Tibial artery (tissue), 4 donors: Measurements from ENCODE around the gene LCOR.
A peak's percentile ranks its signal among the peaks of the same experiment; 100 is the strongest.

ENCODE experiments used
- DNase-seq, 2 donors: peaks; one replicate each; pipeline ENCODE4 v3.0.0-alpha.2; 2019
- H3K27ac ChIP-seq, 2 donors: fragments of 200-600 bp; sonication (generic) in 1 of 2; 1 replicate in 1 of 2; 2 replicates in 1 of 2; pipeline ENCODE4 v1.5.1; 2018 to 2019; ENCODE audit warnings: mild to moderate bottlenecking in 1 of 2
- H3K27me3 ChIP-seq, 2 donors: fragments of 200-600 bp; sonication (generic) in 1 of 2; one replicate each; pipeline versions ENCODE4 v1.5.1 to v1.6.0; 2016 to 2019
- H3K36me3 ChIP-seq, 3 donors: fragments of 200-600 bp; sonication (generic) in 2 of 3; one replicate each; pipeline ENCODE4 v1.5.1; 2016 to 2019; ENCODE audit warnings: mild to moderate bottlenecking in 2 of 3
- H3K4me1 ChIP-seq, 4 donors: fragments of 200-600 bp; sonication (generic) in 2 of 4; 1 replicate in 3 of 4; 2 replicates in 1 of 4; pipeline ENCODE4 v1.5.1; 2016 to 2019
- H3K4me3 ChIP-seq, 2 donors: fragments of 200-600 bp; sonication (generic) in 1 of 2; 1 replicate in 1 of 2; 2 replicates in 1 of 2; pipeline ENCODE4 v1.5.1; 2018 to 2019; ENCODE audit warnings: mild to moderate bottlenecking in 2 of 2
- H3K9me3 ChIP-seq, 3 donors: fragments of 200-600 bp; sonication (generic) in 1 of 3; one replicate each; pipeline ENCODE4 v1.5.1; 2016 to 2019
- intact Hi-C: fragments of 100-400 bp; cut with DNase I; formaldehyde crosslinking; loops from one replicate; pipeline ENCODE4 v1.15.0; 2023; ENCODE audit warnings: low total_unique reads
- TF ChIP-seq, protein P1 (sequence below), 2 experiments: fragments of 200-600 bp in 1 of 2; fragments of 450-650 bp in 1 of 2; IDR thresholded peaks; one replicate each; pipeline ENCODE4 v1.5.1; 2017 to 2019; ENCODE audit warnings: antibody characterized with exemption in 2 of 2, mild to moderate bottlenecking in 1 of 2, moderate library complexity in 1 of 2

The LCOR gene

DNA sequence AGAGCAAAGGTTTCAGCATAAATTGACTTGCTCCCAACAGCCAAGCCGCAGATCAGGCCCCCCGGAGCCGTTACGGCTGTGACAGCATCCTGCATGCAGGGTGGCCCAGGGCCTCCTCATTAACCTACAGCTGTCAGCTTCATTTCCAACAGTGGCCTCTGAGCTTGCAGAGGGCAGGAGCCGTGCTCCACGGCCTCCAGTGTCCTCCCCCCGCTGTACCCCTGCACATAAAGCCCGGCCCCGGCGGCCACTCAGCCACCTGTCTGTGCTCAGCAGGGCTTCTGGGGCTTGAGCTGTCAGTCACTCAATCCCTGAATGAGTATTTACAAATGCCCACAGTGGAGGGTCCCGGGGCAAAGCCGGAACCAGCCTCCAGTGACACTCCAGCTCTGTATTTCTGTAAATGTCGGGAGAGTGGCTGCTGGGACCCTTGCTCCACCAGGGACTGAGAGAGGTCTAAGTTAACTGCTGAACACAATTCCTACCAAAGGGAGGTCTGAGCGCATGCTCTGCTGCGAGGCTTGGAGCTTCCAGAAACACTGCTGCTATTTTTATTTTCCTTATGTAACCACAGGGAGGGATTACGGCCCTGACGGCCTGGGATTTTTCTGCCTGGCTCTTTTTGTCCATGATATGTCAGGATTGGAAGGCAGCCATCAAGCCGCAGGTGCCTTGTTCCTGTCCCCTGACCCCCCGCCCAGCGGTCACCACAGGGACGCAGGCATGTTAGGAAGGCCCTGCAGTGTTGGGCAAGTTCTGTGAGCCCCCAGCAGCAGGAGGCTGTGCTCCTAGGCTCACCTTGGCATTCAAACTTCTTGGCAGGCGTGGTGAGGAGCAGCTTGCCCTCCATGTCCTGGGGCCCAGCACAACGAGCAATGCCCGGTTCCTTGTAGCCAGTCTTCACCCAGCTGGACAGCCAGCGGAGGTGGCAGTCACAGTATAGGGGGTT lies 188.6 kb downstream of the LCOR start:
- Histone ChIP-seq H3K36me3 (no peaks in the 10 kb centered on the region), H3K4me1 (peaks cover 0 to 37% (median 28%) of the 10 kb centered on the region in 4 donors), H3K9me3 (no peaks in the 10 kb centered on the region), H3K27ac (peak overlapping the region; percentile 71), H3K27me3 (no peaks in the 10 kb centered on the region), H3K4me3 (no peak overlapping the region)
- intact Hi-C loops: loop anchor here (10.0 kb wide), 1 partner anchor 196 kb away; no protein-coding TSS in a partner anchor
- TF ChIP-seq, protein P1, sequence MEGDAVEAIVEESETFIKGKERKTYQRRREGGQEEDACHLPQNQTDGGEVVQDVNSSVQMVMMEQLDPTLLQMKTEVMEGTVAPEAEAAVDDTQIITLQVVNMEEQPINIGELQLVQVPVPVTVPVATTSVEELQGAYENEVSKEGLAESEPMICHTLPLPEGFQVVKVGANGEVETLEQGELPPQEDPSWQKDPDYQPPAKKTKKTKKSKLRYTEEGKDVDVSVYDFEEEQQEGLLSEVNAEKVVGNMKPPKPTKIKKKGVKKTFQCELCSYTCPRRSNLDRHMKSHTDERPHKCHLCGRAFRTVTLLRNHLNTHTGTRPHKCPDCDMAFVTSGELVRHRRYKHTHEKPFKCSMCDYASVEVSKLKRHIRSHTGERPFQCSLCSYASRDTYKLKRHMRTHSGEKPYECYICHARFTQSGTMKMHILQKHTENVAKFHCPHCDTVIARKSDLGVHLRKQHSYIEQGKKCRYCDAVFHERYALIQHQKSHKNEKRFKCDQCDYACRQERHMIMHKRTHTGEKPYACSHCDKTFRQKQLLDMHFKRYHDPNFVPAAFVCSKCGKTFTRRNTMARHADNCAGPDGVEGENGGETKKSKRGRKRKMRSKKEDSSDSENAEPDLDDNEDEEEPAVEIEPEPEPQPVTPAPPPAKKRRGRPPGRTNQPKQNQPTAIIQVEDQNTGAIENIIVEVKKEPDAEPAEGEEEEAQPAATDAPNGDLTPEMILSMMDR (IDR thresholded peaks at IDR 0.05): no peak
- DNase-seq: peak in 1 of 2 donors; percentile 68

DNA sequence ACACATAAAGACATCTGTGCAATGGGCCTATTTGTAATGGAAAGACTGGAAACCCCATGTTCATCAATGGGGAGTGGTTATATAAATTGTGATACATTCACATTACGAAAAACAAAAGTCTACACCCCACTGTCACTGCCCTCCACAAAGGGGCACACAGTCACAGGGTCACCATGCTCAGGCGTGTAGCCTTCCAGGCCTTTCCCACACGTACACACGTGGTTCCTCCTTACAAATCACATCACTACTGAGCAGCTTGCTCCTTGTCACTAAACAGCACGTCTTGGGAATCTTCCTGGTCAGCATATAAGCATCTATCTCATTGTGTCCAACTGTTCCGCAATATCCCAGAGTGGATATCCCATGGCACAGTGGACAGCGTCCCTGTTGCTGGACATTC lies 190.5 kb downstream of the LCOR start:
- no peak overlapping the region for H3K27ac ChIP-seq
- no peaks in the 10 kb centered on the region for H3K36me3 ChIP-seq
- intact Hi-C loops: loop anchor here (10.0 kb wide), 1 partner anchor 198 kb away; no protein-coding TSS in a partner anchor
- DNase-seq: peak in 1 of 2 donors; percentile 45
- TF ChIP-seq, protein P1 (IDR thresholded peaks at IDR 0.05): no peak
- peaks cover 0 to 37% (median 28%) of the 10 kb centered on the region in 4 donors for H3K4me1 ChIP-seq
- H3K4me3 ChIP-seq: no peak overlapping the region
- H3K9me3 ChIP-seq: no peaks in the 10 kb centered on the region
- no peaks in the 10 kb centered on the region for H3K27me3 ChIP-seq

DNA sequence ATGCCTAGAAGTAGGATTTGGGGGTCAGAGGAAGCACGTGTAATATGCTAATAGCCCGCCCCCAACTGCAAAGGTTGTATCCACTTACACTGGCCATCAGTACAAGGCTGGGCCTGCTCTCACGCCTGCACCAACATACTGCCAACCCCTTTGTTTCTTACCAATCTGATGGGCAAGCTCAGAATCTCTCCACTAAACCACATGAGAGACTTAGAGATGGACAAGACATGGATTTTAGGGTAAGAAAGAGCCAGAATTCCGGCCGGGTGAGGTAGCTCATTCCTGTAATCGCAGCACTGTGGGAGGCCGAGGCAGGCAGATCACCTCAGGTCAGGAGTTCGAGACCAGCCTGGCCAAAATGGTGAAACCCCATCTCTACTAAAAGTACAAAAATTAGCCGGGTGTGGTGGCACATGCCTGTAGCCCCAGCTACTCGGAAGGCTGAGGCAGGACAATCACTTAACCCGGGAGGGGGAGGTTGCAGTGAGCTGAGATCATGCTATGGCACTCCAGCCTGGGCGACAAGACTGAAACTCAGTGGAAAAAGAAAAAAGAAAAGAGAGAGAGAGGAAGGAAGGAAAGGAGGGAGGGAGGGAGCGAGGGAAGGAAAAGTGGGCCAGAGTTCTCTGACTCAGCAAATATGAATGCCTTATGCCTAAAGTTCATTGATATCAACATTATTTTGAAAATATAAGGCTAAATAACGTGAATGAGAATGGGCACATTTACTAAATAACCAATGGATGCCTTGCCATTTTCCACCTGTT lies 191.5 kb downstream of the LCOR start:
- Histone ChIP-seq H3K4me1 (peaks cover 0 to 37% (median 28%) of the 10 kb centered on the region in 4 donors), H3K36me3 (no peaks in the 10 kb centered on the region), H3K4me3 (no peak overlapping the region), H3K9me3 (no peaks in the 10 kb centered on the region), H3K27me3 (no peaks in the 10 kb centered on the region), H3K27ac (peak overlapping the region; percentile 42 to 59)
- DNase-seq: peak in 1 of 2 donors; percentile 38
- intact Hi-C loops: loop anchor here (10.0 kb wide), 1 partner anchor 199 kb away; no protein-coding TSS in a partner anchor
- TF ChIP-seq, protein P1 (IDR thresholded peaks at IDR 0.05): no peak

DNA sequence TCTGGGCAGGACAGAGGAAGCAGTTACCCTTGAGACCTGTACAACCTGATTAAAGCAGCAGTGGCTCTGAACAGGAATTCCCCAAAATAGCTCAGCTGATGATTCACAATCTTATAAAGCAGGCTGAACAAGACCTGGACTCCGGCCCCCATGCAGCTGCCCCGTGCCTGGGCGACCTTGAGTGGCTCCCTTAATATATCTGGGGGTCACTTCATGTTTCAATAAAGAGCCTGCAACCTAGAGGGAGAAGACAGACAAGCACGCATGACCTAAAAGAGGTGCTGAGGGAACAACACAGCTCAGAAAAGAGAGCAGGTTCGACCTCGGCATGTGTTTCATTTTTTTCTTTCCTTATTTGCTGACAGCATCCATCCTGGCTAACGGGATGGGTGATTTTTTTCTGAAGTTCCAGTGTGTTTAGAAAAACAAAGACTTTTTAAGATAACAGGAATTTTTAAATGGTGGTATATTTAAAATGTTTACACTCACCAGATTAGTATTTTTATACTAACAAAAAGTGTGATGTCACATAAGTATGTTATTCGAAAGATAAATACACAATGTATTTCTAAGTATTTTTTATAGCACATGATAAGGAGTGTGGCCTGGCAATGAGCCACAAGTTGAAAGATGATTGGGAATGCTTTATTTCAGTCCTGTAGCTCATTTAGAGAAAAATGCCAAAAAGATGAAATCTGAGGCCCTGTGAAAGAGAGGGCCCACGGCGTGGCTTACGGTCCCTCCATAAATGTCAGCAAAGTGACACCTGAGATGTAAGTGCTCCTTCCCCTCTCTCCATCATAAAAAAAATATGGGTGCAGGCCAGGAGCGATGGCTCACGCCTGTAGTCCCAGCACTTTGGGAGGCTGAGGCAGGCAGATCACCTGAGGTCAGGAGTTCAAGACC lies 192.3 kb downstream of the LCOR start:
- Histone ChIP-seq H3K36me3 (no peaks in the 10 kb centered on the region), H3K27me3 (peaks cover 0 to 3% of the 10 kb centered on the region in 2 donors), H3K4me3 (no peak overlapping the region), H3K27ac (peak overlapping the region; percentile 42 to 59), H3K9me3 (no peaks in the 10 kb centered on the region), H3K4me1 (peaks cover 0 to 37% (median 28%) of the 10 kb centered on the region in 4 donors)
- DNase-seq: peak in 1 of 2 donors; percentile 57
- TF ChIP-seq, protein P1 (IDR thresholded peaks at IDR 0.05): no peak
- intact Hi-C loops: loop anchor here (10.0 kb wide), 1 partner anchor 200 kb away; no protein-coding TSS in a partner anchor
